Measurements from ENCODE around the gene GFOD1. TPM values are rescaled to one million over a fixed set of nuclear protein-coding genes. Genes with fewer than 3 reads are reported as not detected.
A peak's percentile ranks its signal among the peaks of the same experiment; 100 is the strongest.

Gene GFOD1
- total RNA-seq, 1 donor from 2014 or later: 16.3 TPM

DNA sequence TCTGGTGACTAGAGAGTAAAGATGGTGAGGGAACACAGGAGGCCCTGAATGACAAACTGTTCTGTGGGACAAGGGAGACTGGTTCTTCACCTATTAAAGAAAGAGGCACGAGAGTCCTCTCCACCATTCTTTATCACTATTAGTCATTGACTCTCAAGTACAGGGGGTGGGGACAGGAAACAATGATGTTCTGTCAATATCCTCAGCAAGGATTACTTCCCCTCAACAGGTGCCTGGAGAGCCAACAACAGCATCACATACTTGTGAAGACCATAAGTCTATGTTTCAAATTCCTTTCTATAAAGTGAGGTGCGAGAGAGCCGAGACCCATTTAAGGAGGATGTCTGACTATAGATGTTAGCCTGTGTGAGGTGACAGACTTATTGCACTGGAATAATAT is 86.6 kb downstream of the GFOD1 start:
- TF ChIP-seq, protein P1, sequence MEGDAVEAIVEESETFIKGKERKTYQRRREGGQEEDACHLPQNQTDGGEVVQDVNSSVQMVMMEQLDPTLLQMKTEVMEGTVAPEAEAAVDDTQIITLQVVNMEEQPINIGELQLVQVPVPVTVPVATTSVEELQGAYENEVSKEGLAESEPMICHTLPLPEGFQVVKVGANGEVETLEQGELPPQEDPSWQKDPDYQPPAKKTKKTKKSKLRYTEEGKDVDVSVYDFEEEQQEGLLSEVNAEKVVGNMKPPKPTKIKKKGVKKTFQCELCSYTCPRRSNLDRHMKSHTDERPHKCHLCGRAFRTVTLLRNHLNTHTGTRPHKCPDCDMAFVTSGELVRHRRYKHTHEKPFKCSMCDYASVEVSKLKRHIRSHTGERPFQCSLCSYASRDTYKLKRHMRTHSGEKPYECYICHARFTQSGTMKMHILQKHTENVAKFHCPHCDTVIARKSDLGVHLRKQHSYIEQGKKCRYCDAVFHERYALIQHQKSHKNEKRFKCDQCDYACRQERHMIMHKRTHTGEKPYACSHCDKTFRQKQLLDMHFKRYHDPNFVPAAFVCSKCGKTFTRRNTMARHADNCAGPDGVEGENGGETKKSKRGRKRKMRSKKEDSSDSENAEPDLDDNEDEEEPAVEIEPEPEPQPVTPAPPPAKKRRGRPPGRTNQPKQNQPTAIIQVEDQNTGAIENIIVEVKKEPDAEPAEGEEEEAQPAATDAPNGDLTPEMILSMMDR (IDR thresholded peaks at IDR 0.05; ENCODE audit: insufficient read depth, low read length, severe bottlenecking): no peak
- H3K4me3 ChIP-seq (ENCODE audit: low read depth, low read length): no peak overlapping the region
- no peaks in the 10 kb centered on the region for H3K36me3 ChIP-seq (ENCODE audit: control insufficient read depth, insufficient read depth, low read length)
- DNase-seq (ENCODE audit: low read depth) (peak; percentile 48), FAIRE-seq (no peak)
- no peaks in the 10 kb centered on the region for H3K27me3 ChIP-seq (ENCODE audit: control insufficient read depth, insufficient read depth, low read length)

DNA sequence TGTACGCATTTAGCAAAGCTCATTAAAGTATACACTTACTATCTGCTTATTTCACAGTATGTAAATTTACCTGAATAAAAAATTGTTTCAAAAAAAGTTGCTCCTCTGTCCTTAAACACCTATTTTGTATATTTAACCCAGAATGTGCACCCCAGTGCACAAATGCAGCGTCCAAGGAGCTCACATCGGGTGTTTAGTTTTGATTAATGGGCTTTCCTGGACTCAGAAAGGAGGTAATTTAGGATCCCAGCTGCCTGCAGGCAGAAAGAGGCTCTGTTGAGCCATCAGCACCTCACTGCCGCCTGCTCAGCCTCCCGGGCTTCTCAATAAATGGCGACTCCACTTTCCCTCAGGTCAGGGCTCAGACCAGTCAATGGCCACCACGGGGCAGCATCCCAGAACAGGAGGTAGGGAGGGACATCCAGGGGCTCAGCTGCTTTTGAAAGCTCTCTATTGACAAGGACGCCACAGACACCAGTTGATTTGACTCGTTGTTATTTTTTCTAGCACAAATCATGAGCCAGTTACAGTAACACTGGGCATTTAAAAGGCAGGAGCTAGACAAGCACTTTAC is 88.9 kb downstream of the GFOD1 start:
- FAIRE-seq (no peak), DNase-seq (ENCODE audit: low read depth) (no peak)
- Histone ChIP-seq H3K4me3 (ENCODE audit: low read depth, low read length) (no peak overlapping the region), H3K27me3 (ENCODE audit: control insufficient read depth, insufficient read depth, low read length) (no peaks in the 10 kb centered on the region), H3K36me3 (ENCODE audit: control insufficient read depth, insufficient read depth, low read length) (no peaks in the 10 kb centered on the region)
- TF ChIP-seq, protein P1 (IDR thresholded peaks at IDR 0.05; ENCODE audit: insufficient read depth, low read length, severe bottlenecking): no peak

DNA sequence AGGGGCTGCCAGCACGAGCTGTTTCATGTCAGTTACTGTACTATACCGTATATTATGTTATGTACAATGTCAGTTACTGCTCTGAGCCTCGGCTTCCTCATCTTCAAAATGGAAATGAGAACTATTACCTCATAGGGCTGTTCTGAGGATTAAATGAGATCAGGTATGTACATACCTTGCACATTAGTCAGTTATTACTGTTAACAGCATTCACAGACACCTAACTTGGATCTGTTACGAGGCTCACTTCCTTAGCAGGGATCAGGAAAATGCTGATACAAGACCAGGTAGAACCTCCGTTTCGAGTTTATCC is 89.4 kb downstream of the GFOD1 start:
- TF ChIP-seq, protein P1 (IDR thresholded peaks at IDR 0.05; ENCODE audit: insufficient read depth, low read length, severe bottlenecking): no peak
- Histone ChIP-seq H3K4me3 (ENCODE audit: low read depth, low read length) (no peak overlapping the region), H3K36me3 (ENCODE audit: control insufficient read depth, insufficient read depth, low read length) (no peaks in the 10 kb centered on the region), H3K27me3 (ENCODE audit: control insufficient read depth, insufficient read depth, low read length) (no peaks in the 10 kb centered on the region)
- FAIRE-seq: peak; percentile 62
- peak; percentile 93 for DNase-seq (ENCODE audit: low read depth)

DNA sequence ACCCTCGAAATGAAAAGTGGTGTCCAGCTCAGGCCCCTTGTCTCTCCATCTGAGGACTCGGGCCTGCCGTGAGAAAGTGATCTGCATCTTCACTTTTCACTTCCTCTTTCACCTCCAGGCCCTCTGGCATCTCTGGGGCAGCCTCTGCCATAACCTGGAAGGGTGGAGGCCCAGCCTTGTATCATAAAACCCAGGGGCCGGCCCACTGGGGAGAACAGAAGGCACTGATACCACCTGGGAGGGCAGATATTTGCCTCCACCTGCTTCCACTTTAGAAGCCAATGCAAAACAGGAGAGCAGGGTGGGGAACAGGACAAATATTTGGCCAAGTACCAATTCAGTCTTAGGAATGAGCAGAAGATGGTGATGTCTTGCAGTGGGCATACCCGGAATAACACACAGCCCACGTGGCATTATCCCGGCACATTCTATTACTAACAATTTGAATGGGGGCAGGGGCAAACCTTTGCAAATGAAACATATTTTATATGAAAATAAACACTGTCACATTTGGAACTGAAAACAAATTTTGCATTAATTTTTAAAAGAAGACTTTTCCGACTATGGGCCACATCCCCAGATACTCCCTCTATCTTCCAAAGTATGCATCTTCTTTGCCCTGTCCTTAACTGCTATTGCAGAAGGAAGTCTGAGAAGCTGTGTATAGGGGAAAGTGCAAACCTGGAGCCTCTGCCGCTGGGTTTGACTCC is 89.9 kb downstream of the GFOD1 start:
- no peak overlapping the region for H3K4me3 ChIP-seq (ENCODE audit: low read depth, low read length)
- DNase-seq (ENCODE audit: low read depth): no peak
- TF ChIP-seq, protein P1 (IDR thresholded peaks at IDR 0.05; ENCODE audit: insufficient read depth, low read length, severe bottlenecking): no peak
- H3K36me3 ChIP-seq (ENCODE audit: control insufficient read depth, insufficient read depth, low read length): no peaks in the 10 kb centered on the region
- FAIRE-seq: no peak
- H3K27me3 ChIP-seq (ENCODE audit: control insufficient read depth, insufficient read depth, low read length): no peaks in the 10 kb centered on the region

DNA sequence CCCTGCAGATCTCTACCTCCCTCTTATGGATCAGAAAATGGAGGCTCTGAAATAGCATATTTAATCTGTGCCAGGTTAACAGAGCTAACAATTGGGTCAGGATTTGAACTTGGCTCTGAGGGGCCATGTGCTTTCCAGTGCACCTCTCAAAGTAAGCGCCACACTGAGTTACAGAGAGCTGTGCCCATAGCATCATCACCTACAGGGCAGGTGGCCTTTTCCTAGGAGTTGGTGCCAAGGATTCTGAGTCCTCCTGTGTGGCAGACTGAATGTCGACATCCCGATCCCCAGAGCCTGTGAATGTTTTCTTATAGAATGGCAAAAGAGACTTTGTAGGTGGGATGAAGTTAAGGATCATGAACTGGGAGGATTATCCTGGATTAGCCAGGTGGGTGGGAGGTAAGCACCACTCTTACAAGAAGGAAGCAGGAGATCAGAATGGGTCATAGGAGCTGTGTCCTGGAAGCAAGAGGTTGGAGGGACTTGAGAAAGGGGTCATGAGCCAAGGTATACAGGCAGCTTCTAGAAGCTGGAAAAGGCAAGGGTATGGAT is 91.1 kb downstream of the GFOD1 start:
- H3K27me3 ChIP-seq (ENCODE audit: control insufficient read depth, insufficient read depth, low read length): no peaks in the 10 kb centered on the region
- FAIRE-seq (no peak), DNase-seq (ENCODE audit: low read depth) (no peak)
- no peak overlapping the region for H3K4me3 ChIP-seq (ENCODE audit: low read depth, low read length)
- no peaks in the 10 kb centered on the region for H3K36me3 ChIP-seq (ENCODE audit: control insufficient read depth, insufficient read depth, low read length)
- TF ChIP-seq, protein P1 (IDR thresholded peaks at IDR 0.05; ENCODE audit: insufficient read depth, low read length, severe bottlenecking): no peak
